Dedifferentiated amniotic fluid mesenchymal stem cell (primary cell): ENCODE data around the gene UBE2S.
"Not testable (repeated sequence)": the region's sequence is repeated elsewhere in the genome, so short reads cannot be mapped to it uniquely, and the experiment has no call there.

Experiments
- DNase-seq: peaks from one replicate; pipeline ENCODE4 v3.0.0-alpha.2; 2016; ENCODE audit errors: extremely low spot score

The UBE2S gene

GRCh38 chr19:55406091-55406825 is 1.3 kb downstream of the UBE2S start:
- no peak for DNase-seq

- no peak for DNase-seq
Observed at GRCh38 chr19:55405638-55406037, 1.9 kb downstream of the UBE2S start.

- no peak for DNase-seq
Observed at GRCh38 chr19:55402509-55402908, 5.1 kb downstream of the UBE2S start.

GRCh38 chr19:55401390-55401789 is 6.2 kb downstream of the UBE2S start:
- DNase-seq, result not testable (repeated sequence)

- no peak for DNase-seq
Observed at GRCh38 chr19:55400281-55401087, 7.1 kb downstream of the UBE2S start.

- DNase-seq, result no peak
Observed at GRCh38 chr19:55398200-55398925, 9.2 kb downstream of the UBE2S start.

- DNase-seq, result no peak
Observed at GRCh38 chr19:55392820-55393761, 14.5 kb downstream of the UBE2S start.

- no peak for DNase-seq
Observed at GRCh38 chr19:55391702-55392615, 15.6 kb downstream of the UBE2S start.

- DNase-seq, result no peak
Observed at GRCh38 chr19:55391191-55391670, 16.4 kb downstream of the UBE2S start.

- DNase-seq, result no peak
Observed at GRCh38 chr19:55390461-55390880, 17.1 kb downstream of the UBE2S start.

GRCh38 chr19:55389386-55390317 is 17.9 kb downstream of the UBE2S start:
- DNase-seq, result no peak

- DNase-seq, result no peak
Observed at GRCh38 chr19:55387736-55388497, 19.7 kb downstream of the UBE2S start.

GRCh38 chr19:55386493-55386971 is 21.1 kb downstream of the UBE2S start:
- no peak for DNase-seq

- DNase-seq, result peak; percentile 99
Observed at GRCh38 chr19:55385724-55386492, 21.7 kb downstream of the UBE2S start, which contains the start of gene RPL28. RPL28 (plus strand) TSS chr19:55385932; CDS start chr19:55386358, 426 bp downstream.

GRCh38 chr19:55384920-55385723 is 22.5 kb downstream of the UBE2S start:
- peak; percentile 97 for DNase-seq
